GM19239 (cell line): ENCODE measurements around the gene RAB11A.

Experiments
- DNase-seq: peaks from one replicate; pipeline ENCODE4 v3.0.0; 2011; ENCODE audit warnings: low spot score; ENCODE audit not compliant: insufficient read length
- FAIRE-seq: peaks from 2 replicates; lab custom pipeline; 2011; peaks lifted over from hg19 to GRCh38; lab: Jason Lieb, UNC

Gene RAB11A

GRCh38 chr15:65930134-65930533, 60.8 kb downstream of the RAB11A start:
- no peak for DNase-seq
- FAIRE-seq, result no peak

- FAIRE-seq (no peak), DNase-seq (no peak)
These were observed 61.9 kb downstream of the RAB11A start for GRCh38 chr15:65931221-65931620.

DNA sequence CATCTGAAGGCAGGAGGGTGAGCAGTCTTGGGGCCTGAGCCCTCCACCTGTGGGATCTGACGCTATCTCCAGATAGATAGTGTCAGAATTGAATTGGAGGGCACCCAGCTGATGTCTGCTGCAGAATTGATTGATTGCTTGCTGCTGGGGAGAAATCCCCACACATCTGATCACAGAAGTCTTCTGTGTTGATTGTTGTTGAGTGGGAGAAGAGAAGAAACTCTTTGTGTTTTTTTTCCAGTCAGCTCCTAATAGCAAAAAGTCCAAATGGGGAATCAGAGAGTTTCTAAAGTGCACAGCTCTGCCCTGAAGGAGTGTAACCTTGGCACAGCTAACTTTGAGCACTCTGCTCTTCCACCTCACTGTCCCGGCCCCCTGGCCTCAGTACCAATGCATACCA, 66.1 kb downstream of the RAB11A start:
- FAIRE-seq, result no peak
- DNase-seq, result no peak

GRCh38 chr15:65936282-65936681, 67.0 kb downstream of the RAB11A start:
- FAIRE-seq (no peak), DNase-seq (no peak)

DNA sequence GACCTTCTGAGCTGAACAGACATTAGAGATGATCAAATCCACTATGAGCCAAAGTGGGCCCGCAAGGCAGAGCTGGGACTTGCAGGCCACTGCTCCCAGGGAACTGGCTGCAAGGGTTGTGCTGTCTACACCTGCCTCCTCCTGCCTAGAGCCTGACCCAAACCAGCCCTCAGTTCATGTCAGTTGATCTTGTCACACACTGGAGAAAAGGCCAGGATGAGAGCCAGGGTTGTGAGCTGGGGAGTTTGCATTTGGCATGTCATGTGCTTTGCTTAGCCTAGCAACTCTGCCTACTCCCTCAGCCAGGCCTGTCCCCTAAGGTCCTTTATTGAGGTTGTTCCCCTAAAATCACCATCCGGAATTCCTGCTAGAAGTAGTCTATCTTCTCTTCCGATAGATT, 67.8 kb downstream of the RAB11A start:
- DNase-seq (no peak), FAIRE-seq (no peak)

DNA sequence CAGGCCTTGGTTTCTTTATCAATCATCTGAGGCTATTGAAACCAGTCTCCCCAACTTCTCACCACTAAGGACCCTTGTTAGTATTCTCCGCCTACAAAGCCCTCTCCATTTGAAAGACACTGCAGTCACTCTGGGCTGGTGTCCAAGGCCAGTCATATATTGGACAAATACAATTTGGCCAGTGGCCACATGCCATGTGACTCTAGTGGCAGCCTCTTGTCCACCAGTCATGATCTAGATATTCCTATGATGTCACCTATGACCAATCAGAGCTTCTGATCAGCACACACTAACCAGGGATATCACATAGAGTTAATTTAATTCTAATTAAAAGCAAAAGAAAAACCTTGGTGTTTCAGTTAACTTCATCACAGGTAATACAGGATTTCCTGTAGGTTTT, 68.2 kb downstream of the RAB11A start:
- no peak for DNase-seq
- FAIRE-seq, result no peak

DNA sequence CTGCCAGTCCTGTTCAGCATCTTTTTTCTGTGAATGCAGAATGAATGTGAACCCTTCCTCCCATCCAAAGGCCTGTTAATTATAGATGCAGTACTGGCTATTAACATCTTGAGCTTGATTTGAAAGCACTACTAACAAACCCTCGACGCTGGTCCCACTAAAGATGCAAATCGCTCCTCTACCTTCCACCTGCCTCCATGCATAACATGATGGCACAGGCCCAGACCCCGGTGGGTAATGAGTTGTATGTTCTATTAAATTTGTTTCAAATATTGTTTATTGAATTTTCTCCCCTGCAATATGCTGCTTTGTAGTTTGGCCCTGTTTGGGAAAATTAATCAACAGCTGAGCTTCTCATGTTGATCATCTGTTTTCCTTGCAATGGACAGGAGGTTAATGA, 69.3 kb downstream of the RAB11A start:
- FAIRE-seq (no peak), DNase-seq (no peak)

DNA sequence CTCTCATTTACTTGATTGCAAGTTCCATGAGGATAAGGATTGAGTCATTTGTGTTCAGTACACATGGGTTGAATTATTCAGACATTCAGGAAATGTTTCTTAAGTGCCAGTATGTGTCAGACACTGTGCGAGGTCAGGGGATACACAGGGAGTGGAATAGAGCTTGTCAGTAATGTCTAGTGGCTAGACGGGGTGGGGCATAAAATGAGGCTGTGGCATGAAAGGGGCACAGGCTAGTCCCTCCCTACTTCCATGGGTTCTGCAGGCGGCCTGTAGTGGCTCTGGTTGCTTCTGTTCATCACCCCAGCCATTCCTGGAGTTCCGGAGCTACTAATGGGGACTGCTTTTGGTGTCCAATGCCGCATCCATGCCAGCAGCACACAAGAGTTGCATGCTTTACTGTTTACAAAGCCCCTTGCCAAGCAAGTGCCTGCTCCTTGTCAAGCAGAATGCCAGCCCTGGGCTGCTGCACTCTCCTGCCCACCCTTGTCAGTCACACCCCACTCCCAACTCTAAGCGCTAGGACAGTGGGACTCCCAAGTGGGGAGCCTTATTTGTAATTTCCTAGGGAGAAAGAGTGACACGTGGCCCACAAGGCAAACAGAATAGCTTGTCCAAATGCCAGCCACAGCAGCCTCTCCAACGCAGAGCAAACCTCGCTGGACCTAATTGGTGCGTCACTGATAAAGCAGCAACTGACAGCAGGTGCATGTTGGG, 70.8 kb downstream of the RAB11A start:
- FAIRE-seq, result no peak

DNA sequence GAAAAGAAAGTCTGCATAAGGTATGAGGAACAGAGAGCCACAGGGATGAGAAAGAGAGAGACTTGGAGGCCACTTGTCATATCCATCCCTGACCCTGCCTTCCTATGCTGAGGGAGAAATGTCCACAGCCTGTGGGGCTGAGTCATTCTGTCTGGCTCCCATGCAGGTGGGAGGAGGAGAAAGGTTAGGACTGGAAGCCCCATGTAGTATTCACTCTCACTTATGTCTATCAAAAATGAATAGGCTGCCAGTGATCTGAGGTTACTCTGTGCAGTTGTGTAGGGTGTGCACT, 71.3 kb downstream of the RAB11A start:
- FAIRE-seq (no peak), DNase-seq (no peak)

More for the DNA sequence above, 70.8 kb downstream of the RAB11A start:
- DNase-seq, result no peak
